Measurements from ENCODE around the gene TCF7. TPM values are rescaled to one million over a fixed set of nuclear protein-coding genes. Genes with fewer than 3 reads are reported as not detected.

The TCF7 gene
- total and polyA plus RNA-seq, 4 donors: 1.3 to 2.7 (median 2.2) TPM

DNA sequence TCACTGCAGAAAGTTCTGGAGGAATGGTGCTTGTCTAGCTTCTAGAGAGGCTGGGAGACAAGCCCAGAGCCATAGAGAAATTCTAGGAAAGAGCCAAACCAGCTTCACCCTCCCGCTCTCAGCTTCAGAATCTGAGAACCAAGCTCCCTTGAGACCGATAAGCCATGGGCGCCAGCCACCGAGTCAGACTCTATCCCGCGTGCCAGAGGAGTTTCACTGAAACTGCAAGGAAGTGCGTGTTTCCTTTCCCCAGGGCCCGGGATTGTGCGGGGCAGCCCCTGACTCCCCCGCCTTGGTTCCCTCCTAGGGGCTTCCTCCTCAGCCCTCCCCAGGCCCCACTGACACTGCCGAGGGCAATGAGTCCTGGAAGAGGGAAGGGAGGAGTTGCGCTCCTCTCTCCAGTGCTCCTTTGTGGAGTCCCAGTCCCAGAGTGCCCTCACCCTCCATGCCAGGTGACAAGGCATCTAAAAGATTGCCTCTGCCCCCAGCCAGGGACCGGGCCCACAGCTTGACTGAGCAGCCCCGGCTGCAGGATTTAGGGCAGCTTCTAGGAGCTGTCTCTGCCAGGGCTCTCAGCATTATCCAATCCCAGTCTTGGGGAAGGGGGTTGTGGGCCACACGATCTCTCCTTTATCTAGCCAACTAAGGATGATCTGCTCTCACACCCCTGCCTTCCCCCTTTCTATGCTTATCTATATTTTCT is 18.4 kb upstream of the TCF7 start:
- no peak for DNase-seq (ENCODE audit: low spot score)
- no peak overlapping the region for H3K9ac ChIP-seq (ENCODE audit: low read depth in 1 of 2, low read length in 2 of 2)
- H3K9me3 ChIP-seq (ENCODE audit: control insufficient read depth in 4 of 4, low read length in 3 of 4): no peaks in the 10 kb centered on the region
- no peak overlapping the region for H3K27ac ChIP-seq (ENCODE audit: low read depth in 1 of 2, low read length in 2 of 2)
- no peaks in the 10 kb centered on the region for H3K36me3 ChIP-seq (ENCODE audit: control insufficient read depth in 4 of 4, insufficient read depth in 3 of 4, low read depth in 1 of 4, low read length in 3 of 4)
- no peaks in the 10 kb centered on the region for H3K27me3 ChIP-seq (ENCODE audit: control insufficient read depth in 4 of 4, insufficient read depth in 4 of 4, low read length in 3 of 4)
- WGBS: 85% methylated on average over 15 of the region's 15 CpGs
- no peak overlapping the region for H3K4me3 ChIP-seq (ENCODE audit: low read depth in 1 of 3, low read length in 3 of 3)
- H3K4me1 ChIP-seq (ENCODE audit: control insufficient read depth in 4 of 4, insufficient read depth in 4 of 4, low read length in 3 of 4): peaks cover 12 to 24% (median 17%) of the 10 kb centered on the region in 4 donors
- TF ChIP-seq FOXA1 (IDR thresholded peaks at IDR 0.05): no peak
- TF ChIP-seq JUND (IDR thresholded peaks at IDR 0.05): no peak
- TF ChIP-seq, protein P1, sequence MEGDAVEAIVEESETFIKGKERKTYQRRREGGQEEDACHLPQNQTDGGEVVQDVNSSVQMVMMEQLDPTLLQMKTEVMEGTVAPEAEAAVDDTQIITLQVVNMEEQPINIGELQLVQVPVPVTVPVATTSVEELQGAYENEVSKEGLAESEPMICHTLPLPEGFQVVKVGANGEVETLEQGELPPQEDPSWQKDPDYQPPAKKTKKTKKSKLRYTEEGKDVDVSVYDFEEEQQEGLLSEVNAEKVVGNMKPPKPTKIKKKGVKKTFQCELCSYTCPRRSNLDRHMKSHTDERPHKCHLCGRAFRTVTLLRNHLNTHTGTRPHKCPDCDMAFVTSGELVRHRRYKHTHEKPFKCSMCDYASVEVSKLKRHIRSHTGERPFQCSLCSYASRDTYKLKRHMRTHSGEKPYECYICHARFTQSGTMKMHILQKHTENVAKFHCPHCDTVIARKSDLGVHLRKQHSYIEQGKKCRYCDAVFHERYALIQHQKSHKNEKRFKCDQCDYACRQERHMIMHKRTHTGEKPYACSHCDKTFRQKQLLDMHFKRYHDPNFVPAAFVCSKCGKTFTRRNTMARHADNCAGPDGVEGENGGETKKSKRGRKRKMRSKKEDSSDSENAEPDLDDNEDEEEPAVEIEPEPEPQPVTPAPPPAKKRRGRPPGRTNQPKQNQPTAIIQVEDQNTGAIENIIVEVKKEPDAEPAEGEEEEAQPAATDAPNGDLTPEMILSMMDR (IDR thresholded peaks at IDR 0.05; ENCODE audit: low read depth, low read length, missing input control): no peak

DNA sequence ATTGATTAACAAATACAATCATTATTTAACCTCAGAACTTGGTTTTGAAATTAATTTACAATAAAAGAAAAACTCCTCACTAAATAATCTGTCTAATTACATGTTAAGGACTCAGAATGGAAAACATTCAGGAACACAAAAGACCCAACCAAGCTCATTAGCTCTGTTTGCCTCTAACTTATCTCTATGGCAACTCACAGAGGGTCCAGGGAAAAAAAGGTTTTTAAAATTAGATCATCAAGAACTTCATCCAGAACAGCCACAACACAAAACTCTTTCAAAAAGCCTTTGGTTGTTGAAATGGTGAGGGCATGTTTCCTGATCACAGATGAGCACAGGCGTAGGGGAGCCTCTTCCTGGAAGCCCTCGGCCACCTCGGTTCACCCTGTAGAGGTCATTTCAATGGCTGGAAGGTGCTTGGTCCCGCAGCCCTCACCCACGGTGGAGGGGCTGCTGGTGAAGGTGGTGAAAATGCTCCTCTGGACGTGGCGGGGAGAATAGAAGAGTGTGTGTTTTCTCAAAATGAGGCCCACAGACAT is 17.2 kb upstream of the TCF7 start:
- H3K9ac ChIP-seq (ENCODE audit: low read depth in 1 of 2, low read length in 2 of 2): no peak overlapping the region
- no peak for DNase-seq (ENCODE audit: low spot score)
- 85% methylated on average over 7 of the region's 7 CpGs for WGBS
- H3K36me3 ChIP-seq (ENCODE audit: control insufficient read depth in 4 of 4, insufficient read depth in 3 of 4, low read depth in 1 of 4, low read length in 3 of 4): no peaks in the 10 kb centered on the region
- H3K27ac ChIP-seq (ENCODE audit: low read depth in 1 of 2, low read length in 2 of 2): no peak overlapping the region
- no peak overlapping the region for H3K4me3 ChIP-seq (ENCODE audit: low read depth in 1 of 3, low read length in 3 of 3)
- H3K4me1 ChIP-seq (ENCODE audit: control insufficient read depth in 4 of 4, insufficient read depth in 4 of 4, low read length in 3 of 4): peaks cover 12 to 24% (median 15%) of the 10 kb centered on the region in 4 donors
- no peaks in the 10 kb centered on the region for H3K27me3 ChIP-seq (ENCODE audit: control insufficient read depth in 4 of 4, insufficient read depth in 4 of 4, low read length in 3 of 4)
- H3K9me3 ChIP-seq (ENCODE audit: control insufficient read depth in 4 of 4, low read length in 3 of 4): no peaks in the 10 kb centered on the region
- TF ChIP-seq, protein P2, sequence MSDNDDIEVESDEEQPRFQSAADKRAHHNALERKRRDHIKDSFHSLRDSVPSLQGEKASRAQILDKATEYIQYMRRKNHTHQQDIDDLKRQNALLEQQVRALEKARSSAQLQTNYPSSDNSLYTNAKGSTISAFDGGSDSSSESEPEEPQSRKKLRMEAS (IDR thresholded peaks at IDR 0.05): no peak
- TF ChIP-seq FOXA1 (IDR thresholded peaks at IDR 0.05): no peak
- no peak for TF ChIP-seq FOXA2 (IDR thresholded peaks at IDR 0.05)
- no peak for TF ChIP-seq GABPA (IDR thresholded peaks at IDR 0.05 in 1 of 2, conservative IDR thresholded peaks at IDR 0.05 in 1 of 2)
- no peak for TF ChIP-seq HNF4G (IDR thresholded peaks at IDR 0.05)
- no peak for TF ChIP-seq EGR1 (IDR thresholded peaks at IDR 0.05; ENCODE audit: low read depth in 2 of 2)
- no peak for TF ChIP-seq JUND (IDR thresholded peaks at IDR 0.05)
- no peak for TF ChIP-seq NR2F2 (IDR thresholded peaks at IDR 0.05)
- TF ChIP-seq RXRA (IDR thresholded peaks at IDR 0.05): no peak
- no peak for TF ChIP-seq SP1 (IDR thresholded peaks at IDR 0.05)
- TF ChIP-seq HNF4A (conservative IDR thresholded peaks at IDR 0.05): no peak
- TF ChIP-seq ATF3 (IDR thresholded peaks at IDR 0.05): no peak
- no peak for TF ChIP-seq TAF1 (conservative IDR thresholded peaks at IDR 0.05)
- TF ChIP-seq REST (IDR thresholded peaks at IDR 0.05): no peak
- TF ChIP-seq, protein P3, sequence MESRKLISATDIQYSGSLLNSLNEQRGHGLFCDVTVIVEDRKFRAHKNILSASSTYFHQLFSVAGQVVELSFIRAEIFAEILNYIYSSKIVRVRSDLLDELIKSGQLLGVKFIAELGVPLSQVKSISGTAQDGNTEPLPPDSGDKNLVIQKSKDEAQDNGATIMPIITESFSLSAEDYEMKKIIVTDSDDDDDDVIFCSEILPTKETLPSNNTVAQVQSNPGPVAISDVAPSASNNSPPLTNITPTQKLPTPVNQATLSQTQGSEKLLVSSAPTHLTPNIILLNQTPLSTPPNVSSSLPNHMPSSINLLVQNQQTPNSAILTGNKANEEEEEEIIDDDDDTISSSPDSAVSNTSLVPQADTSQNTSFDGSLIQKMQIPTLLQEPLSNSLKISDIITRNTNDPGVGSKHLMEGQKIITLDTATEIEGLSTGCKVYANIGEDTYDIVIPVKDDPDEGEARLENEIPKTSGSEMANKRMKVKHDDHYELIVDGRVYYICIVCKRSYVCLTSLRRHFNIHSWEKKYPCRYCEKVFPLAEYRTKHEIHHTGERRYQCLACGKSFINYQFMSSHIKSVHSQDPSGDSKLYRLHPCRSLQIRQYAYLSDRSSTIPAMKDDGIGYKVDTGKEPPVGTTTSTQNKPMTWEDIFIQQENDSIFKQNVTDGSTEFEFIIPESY (IDR thresholded peaks at IDR 0.05): no peak
- TF ChIP-seq, protein P1 (IDR thresholded peaks at IDR 0.05; ENCODE audit: low read depth, low read length, missing input control): no peak
- no peak for TF ChIP-seq RAD21 (IDR thresholded peaks at IDR 0.05)

All from liver (tissue), 9 donors.